HPDE6-E6E7 (cell line): Measurements from ENCODE around the gene TXNRD2.
"Not testable (repeated sequence)": the region's sequence is repeated elsewhere in the genome, so short reads cannot be mapped to it uniquely, and the experiment has no call there.

Experiments used
- DNase-seq: peaks from one replicate; pipeline ENCODE4 v3.0.0; 2011; ENCODE audit warnings: missing footprints; ENCODE audit errors: extremely low spot score

Gene TXNRD2

GRCh38 chr22:19846620-19847344 lies 94.8 kb downstream of the TXNRD2 start:
- no peak for DNase-seq

GRCh38 chr22:19845054-19845722 lies 96.4 kb downstream of the TXNRD2 start:
- no peak for DNase-seq

GRCh38 chr22:19844377-19845053 lies 97.1 kb downstream of the TXNRD2 start:
- DNase-seq, result no peak

- DNase-seq, result no peak
Measured at GRCh38 chr22:19843857-19844376, 97.7 kb downstream of the TXNRD2 start.

- DNase-seq, result no peak
Measured at GRCh38 chr22:19843107-19843856, 98.3 kb downstream of the TXNRD2 start.

- no peak for DNase-seq
Measured at GRCh38 chr22:19842393-19843106, 99.1 kb downstream of the TXNRD2 start.

- DNase-seq, result no peak
Measured at GRCh38 chr22:19841641-19842392, 99.8 kb downstream of the TXNRD2 start.

- no peak for DNase-seq
Measured at GRCh38 chr22:19840955-19841640, 100.5 kb downstream of the TXNRD2 start.

- no peak for DNase-seq
Measured at GRCh38 chr22:19840059-19840458, 101.6 kb downstream of the TXNRD2 start.

- DNase-seq, result no peak
Measured at GRCh38 chr22:19837915-19838314, 103.7 kb downstream of the TXNRD2 start.

GRCh38 chr22:19836512-19836911 lies 105.1 kb downstream of the TXNRD2 start:
- no peak for DNase-seq

GRCh38 chr22:19834599-19834998 lies 107.0 kb downstream of the TXNRD2 start:
- no peak for DNase-seq

GRCh38 chr22:19833327-19833726 lies 108.3 kb downstream of the TXNRD2 start:
- DNase-seq, result not testable (repeated sequence)

GRCh38 chr22:19832476-19833108 lies 109.0 kb downstream of the TXNRD2 start:
- no peak for DNase-seq

GRCh38 chr22:19831979-19832378 lies 109.6 kb downstream of the TXNRD2 start:
- not testable (repeated sequence) for DNase-seq

- DNase-seq, result no peak
Measured at GRCh38 chr22:19831016-19831415, 110.6 kb downstream of the TXNRD2 start.

GRCh38 chr22:19828035-19828401 lies 113.6 kb downstream of the TXNRD2 start:
- DNase-seq, result no peak

GRCh38 chr22:19827341-19828034 lies 114.1 kb downstream of the TXNRD2 start:
- DNase-seq, result no peak

- DNase-seq, result no peak
Measured at GRCh38 chr22:19826619-19826950, 115.0 kb downstream of the TXNRD2 start.
